T-helper 2 cell treated with Interferon-gamma antibody and Interleukin-4, amounts not matched to agents 5 μg/mL and 100 μg/mL, for 36 hours (primary cell): ENCODE results near the gene SI.

ENCODE experiments used
- DNase-seq: peaks from one replicate; pipeline ENCODE4 v3.0.0; 2021; ENCODE audit warnings: low spot score
- H3K27ac Mint-ChIP-seq: one replicate; pipeline ENCODE4 v1.8.0; 2021; ENCODE audit warnings: mild to moderate bottlenecking, mixed read lengths
- H3K27me3 Mint-ChIP-seq: one replicate; pipeline ENCODE4 v1.8.0; 2021; ENCODE audit warnings: low read depth, mixed read lengths
- H3K36me3 Mint-ChIP-seq: one replicate; pipeline ENCODE4 v1.8.0; 2021; ENCODE audit warnings: low read depth, mixed read lengths
- H3K4me1 Mint-ChIP-seq: one replicate; pipeline ENCODE4 v1.8.0; 2021; ENCODE audit warnings: low read depth, mixed read lengths
- H3K4me3 Mint-ChIP-seq: one replicate; pipeline ENCODE4 v1.8.0; 2022; ENCODE audit warnings: mild to moderate bottlenecking, moderate library complexity, mixed read lengths
- H3K9me3 Mint-ChIP-seq: one replicate; pipeline ENCODE4 v1.8.0; 2021; ENCODE audit warnings: mixed read lengths

SI gene

GRCh38 chr3:164929642-164930041 lies 148.7 kb downstream of the SI start:
- Mint-ChIP-seq H3K36me3 (no peaks in the 10 kb centered on the region), H3K4me1 (no peaks in the 10 kb centered on the region)

More at GRCh38 chr3:164929642-164930041, 148.7 kb downstream of the SI start:
- Mint-ChIP-seq H3K27me3 (no peaks in the 10 kb centered on the region), H3K4me3 (no peak overlapping the region), H3K27ac (no peak overlapping the region), H3K9me3 (peaks cover 25% of the 10 kb centered on the region)
- DNase-seq, result no peak
